GM19468 (cell line): ENCODE results near the gene SLC17A9.
A peak's percentile ranks its signal among the peaks of the same experiment; 100 is the strongest.
"Not testable (repeated sequence)": the region's sequence is repeated elsewhere in the genome, so short reads cannot be mapped to it uniquely, and the experiment has no call there.

Experiments
- ATAC-seq: cut with Tn5 transposase; IDR thresholded peaks from one replicate; pipeline ENCODE4 v1.9.1; 2021; ENCODE audit warnings: mild to moderate bottlenecking, moderate library complexity, moderate number of reproducible peaks; ENCODE audit not compliant: unreplicated experiment; ENCODE audit errors: extremely low read depth

Gene SLC17A9

GRCh38 chr20:62918831-62919230 lies 33.7 kb upstream of the SLC17A9 start:
- ATAC-seq = no peak

- no peak for ATAC-seq
Measured at GRCh38 chr20:62920039-62920645, 32.4 kb upstream of the SLC17A9 start.

- ATAC-seq = peak; percentile 24
Measured at GRCh38 chr20:62921119-62921687, 31.3 kb upstream of the SLC17A9 start.

GRCh38 chr20:62922451-62922921 lies 30.0 kb upstream of the SLC17A9 start:
- no peak for ATAC-seq

- not testable (repeated sequence) for ATAC-seq
Measured at GRCh38 chr20:62923059-62923668, 29.3 kb upstream of the SLC17A9 start.

- ATAC-seq = no peak
Measured at GRCh38 chr20:62923669-62924441, 28.7 kb upstream of the SLC17A9 start.

- ATAC-seq = no peak
Measured at GRCh38 chr20:62924442-62925075, 27.9 kb upstream of the SLC17A9 start.

- no peak for ATAC-seq
Measured at GRCh38 chr20:62925076-62925419, 27.5 kb upstream of the SLC17A9 start.

- no peak for ATAC-seq
Measured at GRCh38 chr20:62925420-62926228, 26.9 kb upstream of the SLC17A9 start.

GRCh38 chr20:62926229-62927127 lies 26.0 kb upstream of the SLC17A9 start, which contains the start of gene DIDO1:
Gene DIDO1 (minus strand): TSS chr20:62926505.
- peak; percentile 78 for ATAC-seq

GRCh38 chr20:62927128-62927705 lies 25.3 kb upstream of the SLC17A9 start:
- ATAC-seq = no peak

- ATAC-seq = no peak
Measured at GRCh38 chr20:62928246-62928939, 24.1 kb upstream of the SLC17A9 start.

- no peak for ATAC-seq
Measured at GRCh38 chr20:62929051-62929538, 23.4 kb upstream of the SLC17A9 start.

GRCh38 chr20:62931464-62931863 lies 21.0 kb upstream of the SLC17A9 start:
- ATAC-seq = no peak

GRCh38 chr20:62933966-62934365 lies 18.5 kb upstream of the SLC17A9 start:
- no peak for ATAC-seq

- no peak for ATAC-seq
Measured at GRCh38 chr20:62935204-62935967, 17.1 kb upstream of the SLC17A9 start.
